Body of pancreas (tissue), 4 donors: ENCODE results near the gene MRGPRX2.
A peak's percentile ranks its signal among the peaks of the same experiment; 100 is the strongest.

Source experiments
- POLR2A ChIP-seq, 3 donors: fragments of 450-650 bp; IDR thresholded peaks; one replicate each; pipeline ENCODE4 v1.6.1; 2016; ENCODE audit warnings: antibody characterized with exemption in 3 of 3, mild to moderate bottlenecking in 2 of 3
- TF ChIP-seq, protein P1 (sequence below), 7 experiments: fragments of 450-650 bp in 4 of 7; fragments of 200-600 bp in 3 of 7; sonication (generic) in 3 of 7; IDR thresholded peaks; one replicate each; pipeline ENCODE4 v1.5.1; 2016 to 2019; ENCODE audit warnings: antibody characterized with exemption in 7 of 7

DNA sequence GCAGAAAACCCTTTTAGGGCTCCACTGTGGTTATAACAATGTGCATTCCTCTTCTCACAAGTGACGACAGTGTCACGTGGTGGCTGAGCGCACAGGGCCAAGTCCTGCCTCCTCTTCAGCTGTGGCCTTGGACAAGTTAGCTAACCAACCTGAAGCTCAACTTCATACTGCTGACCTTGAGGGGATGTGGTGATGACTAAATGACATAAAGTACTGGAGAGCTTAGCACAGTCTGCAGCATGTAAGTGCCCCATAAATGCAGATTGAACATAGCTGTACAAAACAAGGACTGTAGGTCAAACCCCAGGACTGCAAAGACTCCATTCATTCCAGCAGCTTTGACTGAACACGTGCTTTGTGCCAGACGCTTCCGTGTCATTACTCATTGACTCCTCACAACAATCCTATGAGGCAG is 20.1 kb upstream of the MRGPRX2 start:
- TF ChIP-seq, protein P1, sequence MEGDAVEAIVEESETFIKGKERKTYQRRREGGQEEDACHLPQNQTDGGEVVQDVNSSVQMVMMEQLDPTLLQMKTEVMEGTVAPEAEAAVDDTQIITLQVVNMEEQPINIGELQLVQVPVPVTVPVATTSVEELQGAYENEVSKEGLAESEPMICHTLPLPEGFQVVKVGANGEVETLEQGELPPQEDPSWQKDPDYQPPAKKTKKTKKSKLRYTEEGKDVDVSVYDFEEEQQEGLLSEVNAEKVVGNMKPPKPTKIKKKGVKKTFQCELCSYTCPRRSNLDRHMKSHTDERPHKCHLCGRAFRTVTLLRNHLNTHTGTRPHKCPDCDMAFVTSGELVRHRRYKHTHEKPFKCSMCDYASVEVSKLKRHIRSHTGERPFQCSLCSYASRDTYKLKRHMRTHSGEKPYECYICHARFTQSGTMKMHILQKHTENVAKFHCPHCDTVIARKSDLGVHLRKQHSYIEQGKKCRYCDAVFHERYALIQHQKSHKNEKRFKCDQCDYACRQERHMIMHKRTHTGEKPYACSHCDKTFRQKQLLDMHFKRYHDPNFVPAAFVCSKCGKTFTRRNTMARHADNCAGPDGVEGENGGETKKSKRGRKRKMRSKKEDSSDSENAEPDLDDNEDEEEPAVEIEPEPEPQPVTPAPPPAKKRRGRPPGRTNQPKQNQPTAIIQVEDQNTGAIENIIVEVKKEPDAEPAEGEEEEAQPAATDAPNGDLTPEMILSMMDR (IDR thresholded peaks at IDR 0.05): no peak
- TF ChIP-seq POLR2A (IDR thresholded peaks at IDR 0.05): peak in 1 of 3 donors; percentile 9
